Measurements from ENCODE around the gene AGAP3. TPM values are rescaled to one million over a fixed set of nuclear protein-coding genes. Genes with fewer than 3 reads are reported as not detected.

Gene AGAP3
- total and polyA plus RNA-seq, 4 donors: 3.9 to 27.0 (median 17.6) TPM

DNA sequence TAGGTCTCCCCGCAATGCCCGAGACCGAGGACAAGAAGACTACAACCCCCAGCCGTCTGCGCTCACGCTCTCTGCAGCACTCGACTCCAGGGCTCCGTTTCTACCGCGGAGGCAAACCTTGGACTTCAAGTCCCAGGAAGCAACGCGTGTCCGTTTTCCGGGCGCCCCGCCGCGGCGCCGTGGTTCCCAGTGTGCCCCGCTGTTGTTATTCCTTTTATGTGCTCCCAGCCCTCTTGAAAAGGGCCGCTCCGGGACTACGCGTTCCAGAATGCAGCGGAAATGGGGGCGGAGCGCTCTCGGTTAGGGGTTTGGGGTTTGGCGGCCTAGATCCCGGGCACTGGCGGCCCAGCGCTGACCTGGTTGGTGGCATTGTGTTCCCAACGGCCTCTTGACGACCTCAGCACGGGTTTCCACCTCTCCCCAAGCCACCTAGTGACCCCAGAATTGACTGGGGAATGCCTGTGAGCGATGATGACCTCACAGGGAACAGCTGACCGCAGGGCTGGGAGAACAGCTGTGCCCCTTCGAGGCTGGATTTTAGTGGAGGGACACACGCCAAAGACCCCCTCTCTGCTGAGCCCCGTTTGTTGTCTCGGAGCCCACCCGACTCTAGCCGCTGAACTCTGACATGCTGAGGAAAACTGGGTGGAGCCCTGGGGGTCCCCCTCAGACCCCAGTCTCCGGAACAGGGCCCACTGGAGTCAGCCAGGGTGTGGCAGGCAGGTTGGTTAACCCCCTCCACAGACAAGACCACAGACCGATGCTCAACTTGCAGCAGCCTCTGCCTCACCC is 28.1 kb upstream of the AGAP3 start:
- TF ChIP-seq FOXA2 (IDR thresholded peaks at IDR 0.05) (no peak), MAX (IDR thresholded peaks at IDR 0.05) (no peak), JUND (IDR thresholded peaks at IDR 0.05) (peak; percentile 56 to 81), TAF1 (conservative IDR thresholded peaks at IDR 0.05) (peak; percentile 58), CTCF (IDR thresholded peaks at IDR 0.05; ENCODE audit: low read depth, low read length, missing input control) (no peak), HNF4G (IDR thresholded peaks at IDR 0.05) (peak; percentile 33), RAD21 (IDR thresholded peaks at IDR 0.05) (peak in 1 of 2 donors; percentile 53), EGR1 (IDR thresholded peaks at IDR 0.05; ENCODE audit: low read depth in 2 of 2) (peak; percentile 49 to 71), SP1 (IDR thresholded peaks at IDR 0.05) (peak; percentile 97), HNF4A (conservative IDR thresholded peaks at IDR 0.05) (peak; percentile 69 to 77), RXRA (IDR thresholded peaks at IDR 0.05) (peak; percentile 76 to 90), FOXA1 (IDR thresholded peaks at IDR 0.05) (peak; percentile 29), YY1 (IDR thresholded peaks at IDR 0.05) (peak; percentile 98), NR2F2 (IDR thresholded peaks at IDR 0.05) (peak; percentile 79), GABPA (IDR thresholded peaks at IDR 0.05 in 1 of 2, conservative IDR thresholded peaks at IDR 0.05 in 1 of 2) (peak in 1 of 2 donors; percentile 91)
- TF ChIP-seq, protein P1, sequence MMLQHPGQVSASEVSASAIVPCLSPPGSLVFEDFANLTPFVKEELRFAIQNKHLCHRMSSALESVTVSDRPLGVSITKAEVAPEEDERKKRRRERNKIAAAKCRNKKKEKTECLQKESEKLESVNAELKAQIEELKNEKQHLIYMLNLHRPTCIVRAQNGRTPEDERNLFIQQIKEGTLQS (IDR thresholded peaks at IDR 0.05): peak; percentile 71
- TF ChIP-seq, protein P2, sequence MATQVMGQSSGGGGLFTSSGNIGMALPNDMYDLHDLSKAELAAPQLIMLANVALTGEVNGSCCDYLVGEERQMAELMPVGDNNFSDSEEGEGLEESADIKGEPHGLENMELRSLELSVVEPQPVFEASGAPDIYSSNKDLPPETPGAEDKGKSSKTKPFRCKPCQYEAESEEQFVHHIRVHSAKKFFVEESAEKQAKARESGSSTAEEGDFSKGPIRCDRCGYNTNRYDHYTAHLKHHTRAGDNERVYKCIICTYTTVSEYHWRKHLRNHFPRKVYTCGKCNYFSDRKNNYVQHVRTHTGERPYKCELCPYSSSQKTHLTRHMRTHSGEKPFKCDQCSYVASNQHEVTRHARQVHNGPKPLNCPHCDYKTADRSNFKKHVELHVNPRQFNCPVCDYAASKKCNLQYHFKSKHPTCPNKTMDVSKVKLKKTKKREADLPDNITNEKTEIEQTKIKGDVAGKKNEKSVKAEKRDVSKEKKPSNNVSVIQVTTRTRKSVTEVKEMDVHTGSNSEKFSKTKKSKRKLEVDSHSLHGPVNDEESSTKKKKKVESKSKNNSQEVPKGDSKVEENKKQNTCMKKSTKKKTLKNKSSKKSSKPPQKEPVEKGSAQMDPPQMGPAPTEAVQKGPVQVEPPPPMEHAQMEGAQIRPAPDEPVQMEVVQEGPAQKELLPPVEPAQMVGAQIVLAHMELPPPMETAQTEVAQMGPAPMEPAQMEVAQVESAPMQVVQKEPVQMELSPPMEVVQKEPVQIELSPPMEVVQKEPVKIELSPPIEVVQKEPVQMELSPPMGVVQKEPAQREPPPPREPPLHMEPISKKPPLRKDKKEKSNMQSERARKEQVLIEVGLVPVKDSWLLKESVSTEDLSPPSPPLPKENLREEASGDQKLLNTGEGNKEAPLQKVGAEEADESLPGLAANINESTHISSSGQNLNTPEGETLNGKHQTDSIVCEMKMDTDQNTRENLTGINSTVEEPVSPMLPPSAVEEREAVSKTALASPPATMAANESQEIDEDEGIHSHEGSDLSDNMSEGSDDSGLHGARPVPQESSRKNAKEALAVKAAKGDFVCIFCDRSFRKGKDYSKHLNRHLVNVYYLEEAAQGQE (IDR thresholded peaks at IDR 0.05): peak; percentile 89
- TF ChIP-seq, protein P3, sequence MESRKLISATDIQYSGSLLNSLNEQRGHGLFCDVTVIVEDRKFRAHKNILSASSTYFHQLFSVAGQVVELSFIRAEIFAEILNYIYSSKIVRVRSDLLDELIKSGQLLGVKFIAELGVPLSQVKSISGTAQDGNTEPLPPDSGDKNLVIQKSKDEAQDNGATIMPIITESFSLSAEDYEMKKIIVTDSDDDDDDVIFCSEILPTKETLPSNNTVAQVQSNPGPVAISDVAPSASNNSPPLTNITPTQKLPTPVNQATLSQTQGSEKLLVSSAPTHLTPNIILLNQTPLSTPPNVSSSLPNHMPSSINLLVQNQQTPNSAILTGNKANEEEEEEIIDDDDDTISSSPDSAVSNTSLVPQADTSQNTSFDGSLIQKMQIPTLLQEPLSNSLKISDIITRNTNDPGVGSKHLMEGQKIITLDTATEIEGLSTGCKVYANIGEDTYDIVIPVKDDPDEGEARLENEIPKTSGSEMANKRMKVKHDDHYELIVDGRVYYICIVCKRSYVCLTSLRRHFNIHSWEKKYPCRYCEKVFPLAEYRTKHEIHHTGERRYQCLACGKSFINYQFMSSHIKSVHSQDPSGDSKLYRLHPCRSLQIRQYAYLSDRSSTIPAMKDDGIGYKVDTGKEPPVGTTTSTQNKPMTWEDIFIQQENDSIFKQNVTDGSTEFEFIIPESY (IDR thresholded peaks at IDR 0.05): peak; percentile 91
- Histone ChIP-seq H3K36me3 (ENCODE audit: control insufficient read depth in 4 of 4, insufficient read depth in 3 of 4, low read depth in 1 of 4, low read length in 3 of 4) (no peaks in the 10 kb centered on the region), H3K9me3 (ENCODE audit: control insufficient read depth in 4 of 4, low read length in 3 of 4) (no peaks in the 10 kb centered on the region), H3K4me1 (ENCODE audit: control insufficient read depth in 4 of 4, insufficient read depth in 4 of 4, low read length in 3 of 4) (peaks cover 17 to 51% (median 40%) of the 10 kb centered on the region in 4 donors), H3K4me3 (ENCODE audit: low read depth in 1 of 3, low read length in 3 of 3) (peak overlapping the region; percentile 18 to 79 (median 54)), H3K27me3 (ENCODE audit: control insufficient read depth in 4 of 4, insufficient read depth in 4 of 4, low read length in 3 of 4) (no peaks in the 10 kb centered on the region), H3K9ac (ENCODE audit: low read depth in 1 of 2, low read length in 2 of 2) (peak overlapping the region; percentile 42 to 55), H3K27ac (ENCODE audit: low read depth in 1 of 2, low read length in 2 of 2) (peak overlapping the region; percentile 83 to 89)
- under 1% methylated on average over 46 of the region's 46 CpGs for WGBS
- DNase-seq (ENCODE audit: low spot score): peak; percentile 96
